HepG2 (cell line): ENCODE results near the gene ALOX5AP. TPM values are rescaled to one million over a fixed set of nuclear protein-coding genes. Genes with fewer than 3 reads are reported as not detected.
A peak's percentile ranks its signal among the peaks of the same experiment; 100 is the strongest.

ENCODE experiments used
- ATAC-seq: fragments of 200-7000 bp; cut with Tn5 transposase; 3 replicates; pipeline ENCODE4 v1.9.1; 2020; ENCODE audit warnings: mild to moderate bottlenecking, moderate library complexity
- BruUV-seq: library from RNA; stranded (reverse); fragments of 400-500 nt; replicated peaks from 2 replicates; lab custom pipeline; 2021; lab: Mats Ljungman, UMichigan
- CTCF ChIA-PET: fragments of 300-600 bp; formaldehyde crosslinking; extraction: SDS; loops from one replicate; lab custom pipeline; 2021; ENCODE audit warnings: low total read pairs, inconsistent platforms, low intra/inter-chr PET ratio; lab: Yijun Ruan, JAX
- POLR2A ChIA-PET: fragments of 350-600 bp; sonication (Branson Sonifier 250); formaldehyde crosslinking; loops from one replicate; lab custom pipeline; 2020; ENCODE audit warnings: antibody characterized with exemption, inconsistent platforms; lab: Yijun Ruan, JAX
- DNase-seq: peaks from one replicate; pipeline ENCODE4 v3.0.0-alpha.2; 2015; ENCODE audit warnings: low spot score
- FAIRE-seq: peaks from 3 replicates; lab custom pipeline; 2011; peaks lifted over from hg19 to GRCh38; lab: Jason Lieb, UNC
- H2AFZ ChIP-seq: one replicate; pipeline ENCODE4 v1.6.1; 2011; ENCODE audit warnings: low read length, inconsistent platforms
- H3K27ac ChIP-seq: fragments of 300-600 bp; 3 replicates; pipeline ENCODE4 v1.8.0; 2011; ENCODE audit warnings: mixed run types, mild to moderate bottlenecking, mixed read lengths, low read length, inconsistent platforms; ENCODE audit not compliant: insufficient read depth; ENCODE audit errors: extremely low read length
- H3K27me3 ChIP-seq, 2 experiments: fragments of 200-600 bp in 1 of 2; 2 replicates in 1 of 2; 3 replicates in 1 of 2; pipeline versions ENCODE4 v1.6.0 to v1.8.0; 2011; ENCODE audit warnings: low read length in 2 of 2, mild to moderate bottlenecking in 2 of 2, moderate library complexity in 2 of 2, inconsistent platforms in 1 of 2; ENCODE audit not compliant: insufficient read depth in 2 of 2, control insufficient read depth in 1 of 2
- H3K36me3 ChIP-seq, 2 experiments: fragments of 200-600 bp in 1 of 2; replicated peaks in 1 of 2; 2 replicates in 1 of 2; 3 replicates in 1 of 2; pipeline versions ENCODE4 v1.5.1 to v1.8.0; 2011; ENCODE audit warnings: low read length in 2 of 2, inconsistent platforms in 1 of 2; ENCODE audit not compliant: insufficient read depth in 2 of 2, control insufficient read depth in 1 of 2
- H3K4me1 ChIP-seq: 2 replicates; pipeline ENCODE4 v1.5.1; 2012; ENCODE audit warnings: low read length, inconsistent platforms; ENCODE audit not compliant: insufficient read depth
- H3K4me2 ChIP-seq: 2 replicates; pipeline ENCODE4 v1.6.0; 2011; ENCODE audit warnings: low read depth, low read length, inconsistent platforms
- H3K4me3 ChIP-seq, 3 experiments: fragments of 200-600 bp in 1 of 3; sonication (generic), shearing (Covaris generic) in 1 of 3; replicated peaks in 1 of 3; 2 replicates each; pipeline ENCODE4 v1.5.1; 2011 to 2016; ENCODE audit warnings: low read length in 3 of 3, inconsistent platforms in 2 of 3, low read depth in 2 of 3, mild to moderate bottlenecking in 2 of 3, control low read depth in 1 of 3, mixed read lengths in 1 of 3; ENCODE audit not compliant: insufficient read depth in 1 of 3
- H3K79me2 ChIP-seq: one replicate; pipeline ENCODE4 v1.6.1; 2011; ENCODE audit warnings: low read length, inconsistent platforms; ENCODE audit not compliant: insufficient read depth
- H3K9ac ChIP-seq: 2 replicates; pipeline ENCODE4 v1.6.0; 2011; ENCODE audit warnings: mild to moderate bottlenecking, low read depth, low read length, inconsistent platforms; ENCODE audit not compliant: insufficient read depth
- H3K9me3 ChIP-seq: 2 replicates; pipeline ENCODE4 v1.5.1; 2012; ENCODE audit warnings: mild to moderate bottlenecking, low read length
- H4K20me1 ChIP-seq: 2 replicates; pipeline ENCODE4 v1.6.0; 2011; ENCODE audit warnings: inconsistent platforms, mild to moderate bottlenecking, low read length, moderate library complexity; ENCODE audit not compliant: insufficient read depth
- CREB3 ChIP-seq: sonication (generic); formaldehyde crosslinking; IDR thresholded peaks from 2 replicates; pipeline ENCODE4 v1.5.0; 2020; ENCODE audit warnings: missing genetic modification reagents
- RNF219 ChIP-seq: sonication (generic); formaldehyde crosslinking; IDR thresholded peaks from 2 replicates; pipeline ENCODE4 v1.5.0; 2020; ENCODE audit warnings: mild to moderate bottlenecking, missing genetic modification reagents
- ZMYM3 ChIP-seq: sonication (generic); formaldehyde crosslinking; IDR thresholded peaks from 2 replicates; pipeline ENCODE4 v1.5.1; 2020; ENCODE audit warnings: mild to moderate bottlenecking, missing genetic modification reagents
- ZNF292 ChIP-seq: sonication (generic); formaldehyde crosslinking; IDR thresholded peaks from 2 replicates; pipeline ENCODE4 v1.8.1; 2022; ENCODE audit warnings: mild to moderate bottlenecking, low read depth, missing genetic modification reagents, borderline replicate concordance
- WGBS: methylation state at CpG from one replicate; pipeline ENCODE4 v1.1.6; 2017; ENCODE audit warnings: low lambda C conversion rate; 5-methylcytosine and 5-hydroxymethylcytosine counted together
- in situ Hi-C: cut with HindIII; loops from 2 replicates; pipeline ENCODE4 v1.10.0; 2017; ENCODE audit warnings: low pct_unique_long_range_greater_than_20kb; ENCODE audit not compliant: extremely low pct_ligation_motif_present
- intact Hi-C: fragments of 100-400 bp; cut with micrococcal nuclease; formaldehyde crosslinking; loops from one replicate; pipeline ENCODE4 v1.10.0; 2022; ENCODE audit not compliant: unreplicated experiment
- polyA plus RNA-seq, 8 experiments: library from polyadenylated mRNA; depleted of rRNA in 3 of 8; stranded (reverse) in 7 of 8; unstranded in 1 of 8; fragments of >200 nt; fragmentation: Illumina TruSeq in 4 of 8; extraction: Trizol in 4 of 8; gene quantifications; 2 replicates each; pipeline versions ENCODE4 v1.2.1 to v1.2.3, GENCODE V29; 2011 to 2016; ENCODE audit warnings: low read depth in 4 of 8, missing spikeins in 1 of 8, mixed read lengths in 1 of 8; ENCODE audit not compliant: insufficient read depth in 1 of 8
- total RNA-seq, 5 experiments: library from RNA; depleted of rRNA; stranded (reverse); fragments of >200 nt; fragmentation: Illumina TruSeq; extraction: Trizol; gene quantifications; 2 replicates each; pipeline ENCODE4 v1.2.3, GENCODE V29; 2016; ENCODE audit warnings: low read depth in 1 of 5

The ALOX5AP gene
- total and polyA plus RNA-seq, 2 of the 13 experiments (the other 11 are each of a cell fraction or from before 2014, with no cell fraction given), result 0.97 to 1.2 TPM

DNA sequence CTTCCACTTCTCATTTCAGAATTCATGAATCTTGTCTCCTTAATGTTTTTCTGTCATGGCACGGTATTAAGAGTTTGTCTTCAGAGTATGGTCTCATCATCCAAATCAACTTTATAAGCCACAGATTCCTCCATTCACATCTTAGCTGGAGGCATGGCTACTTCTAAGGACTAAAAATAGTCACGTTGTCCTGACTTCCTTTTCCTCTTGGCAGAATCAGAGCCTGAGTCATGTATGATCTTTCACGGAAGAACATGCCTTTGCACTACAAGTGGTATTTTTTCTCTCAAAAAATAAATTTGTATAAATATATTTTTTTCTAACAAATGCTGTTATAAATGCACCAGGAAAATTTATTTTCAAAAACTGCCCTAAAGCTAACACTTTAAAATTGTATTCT, 71.4 kb downstream of the ALOX5AP start (continued):
- TF ChIP-seq CREB3 (CRISPR knock-in tag) (no peak), RNF219 (CRISPR knock-in tag) (no peak)

- Histone ChIP-seq H3K27me3 (no peaks in the 10 kb centered on the region; a peak in 1 of 5 replicates), H3K4me3 (no peak overlapping the region), H3K4me1 (peaks cover 67% of the 10 kb centered on the region), H3K9me3 (no peaks in the 10 kb centered on the region), H3K27ac (no peak overlapping the region), H4K20me1 (no peaks in the 10 kb centered on the region), H2AFZ (no peak overlapping the region), H3K79me2 (no peaks in the 10 kb centered on the region), H3K4me2 (no peak overlapping the region)
- CTCF ChIA-PET, result no interaction called here
- WGBS, result 86% methylated on average over 4 of the region's 4 CpGs
- ATAC-seq, result no peak
- no peak for DNase-seq
- FAIRE-seq, result no peak
- in situ Hi-C loops, result loop anchor here (5.0 kb wide), 1 partner anchor 55 kb away; no protein-coding TSS in a partner anchor
- intact Hi-C loops, result loop anchor here (5.0 to 10.0 kb wide), 3 partner anchors 40 to 673 kb away; no protein-coding TSS in a partner anchor
- BruUV-seq, result no TSS peak
- no peak for TF ChIP-seq ZNF292 (CRISPR knock-in tag)
- peak; percentile 74 for TF ChIP-seq ZMYM3 (CRISPR knock-in tag)
- TF ChIP-seq, all 625 proteins: peak for 1
- no peak overlapping the region for H3K9ac ChIP-seq
- no peaks in the 10 kb centered on the region for H3K36me3 ChIP-seq
- POLR2A ChIA-PET, result no interaction called here
These were observed 72.0 kb downstream of the ALOX5AP start for GRCh38 chr13:30807392-30807791.
